ENCODE results near the gene ANO4. TPM values are rescaled to one million over a fixed set of nuclear protein-coding genes. Genes with fewer than 3 reads are reported as not detected.

The ANO4 gene
- total RNA-seq, 2 donors from 2014 or later, result 3.4 to 4.0 TPM

DNA sequence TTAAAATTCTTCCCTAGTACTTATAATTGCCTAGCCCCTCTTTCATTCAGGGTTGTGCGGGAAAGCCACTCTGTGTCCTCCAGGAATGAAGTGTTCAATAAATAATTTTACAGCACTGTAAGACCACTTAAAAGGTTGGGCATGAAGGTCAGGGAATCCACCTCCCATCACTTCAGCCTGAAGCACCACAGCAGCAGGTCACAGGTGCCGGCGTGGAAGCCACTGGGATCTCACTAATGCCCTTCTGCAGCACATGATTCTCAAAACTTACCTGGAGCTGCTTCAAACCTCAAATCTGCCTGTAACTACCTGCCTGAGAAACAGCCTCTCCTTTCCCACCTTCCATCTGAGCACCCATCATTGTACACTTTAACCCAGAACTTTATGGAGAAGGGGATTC, 159.5 kb downstream of the ANO4 start:
- no peaks in the 10 kb centered on the region for H3K9me3 Mint-ChIP-seq
- peaks cover 5% of the 10 kb centered on the region for H3K4me1 ChIP-seq (ENCODE audit: control insufficient read depth, insufficient read depth, low read length)
- TF ChIP-seq, protein P1, sequence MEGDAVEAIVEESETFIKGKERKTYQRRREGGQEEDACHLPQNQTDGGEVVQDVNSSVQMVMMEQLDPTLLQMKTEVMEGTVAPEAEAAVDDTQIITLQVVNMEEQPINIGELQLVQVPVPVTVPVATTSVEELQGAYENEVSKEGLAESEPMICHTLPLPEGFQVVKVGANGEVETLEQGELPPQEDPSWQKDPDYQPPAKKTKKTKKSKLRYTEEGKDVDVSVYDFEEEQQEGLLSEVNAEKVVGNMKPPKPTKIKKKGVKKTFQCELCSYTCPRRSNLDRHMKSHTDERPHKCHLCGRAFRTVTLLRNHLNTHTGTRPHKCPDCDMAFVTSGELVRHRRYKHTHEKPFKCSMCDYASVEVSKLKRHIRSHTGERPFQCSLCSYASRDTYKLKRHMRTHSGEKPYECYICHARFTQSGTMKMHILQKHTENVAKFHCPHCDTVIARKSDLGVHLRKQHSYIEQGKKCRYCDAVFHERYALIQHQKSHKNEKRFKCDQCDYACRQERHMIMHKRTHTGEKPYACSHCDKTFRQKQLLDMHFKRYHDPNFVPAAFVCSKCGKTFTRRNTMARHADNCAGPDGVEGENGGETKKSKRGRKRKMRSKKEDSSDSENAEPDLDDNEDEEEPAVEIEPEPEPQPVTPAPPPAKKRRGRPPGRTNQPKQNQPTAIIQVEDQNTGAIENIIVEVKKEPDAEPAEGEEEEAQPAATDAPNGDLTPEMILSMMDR (conservative IDR thresholded peaks at IDR 0.05), result no peak
- peaks cover 39% of the 10 kb centered on the region for H3K4me1 Mint-ChIP-seq
- no peaks in the 10 kb centered on the region for H3K36me3 Mint-ChIP-seq (ENCODE audit: low read depth)
- H3K4me3 Mint-ChIP-seq, result no peak overlapping the region
- peak overlapping the region; percentile 47 for H3K27ac ChIP-seq (ENCODE audit: low read depth, low read length)
- peaks cover 10% of the 10 kb centered on the region for H3K27me3 ChIP-seq (ENCODE audit: control insufficient read depth, insufficient read depth, low read length, poor library complexity, severe bottlenecking)
- no peak overlapping the region for H3K9ac ChIP-seq (ENCODE audit: extremely low read depth, low read length, poor library complexity, severe bottlenecking)
- H3K27ac Mint-ChIP-seq, result peak overlapping the region; percentile 36
- H3K9me3 ChIP-seq (ENCODE audit: control insufficient read depth, low read length), result no peaks in the 10 kb centered on the region
- H3K4me3 ChIP-seq (ENCODE audit: low read length), result no peak overlapping the region
- 94 to 100% methylated on average over 1 to 3 of the region's 3 CpGs for WGBS, 2 experiments (ENCODE audit: insufficient coverage in 1 of 2, insufficient read length in 1 of 2)
- peaks cover 13% of the 10 kb centered on the region for H3K27me3 Mint-ChIP-seq (ENCODE audit: insufficient read depth)
- peak; percentile 58 for DNase-seq
- H3K36me3 ChIP-seq (ENCODE audit: control insufficient read depth, insufficient read depth, low read length), result no peaks in the 10 kb centered on the region

DNA sequence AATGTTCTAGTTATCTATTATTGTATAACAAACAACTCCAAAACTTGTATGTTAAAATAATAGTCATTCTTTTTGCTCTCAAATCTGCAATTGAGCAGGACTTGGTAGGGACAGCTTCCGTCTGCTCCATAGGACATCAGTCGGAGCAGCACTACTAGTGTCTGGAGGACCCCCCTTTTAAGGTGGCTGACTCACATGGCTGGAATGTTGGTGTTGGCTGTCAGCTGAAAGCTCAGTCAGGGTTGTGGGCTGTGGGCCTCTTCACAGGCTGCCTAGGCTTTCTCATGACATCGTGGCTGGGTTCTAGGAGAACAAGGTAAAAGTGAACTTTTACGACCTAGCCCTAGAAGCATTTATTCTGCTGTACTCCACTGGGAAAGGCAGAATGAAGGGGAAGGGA, 160.6 kb downstream of the ANO4 start:
- Mint-ChIP-seq H3K36me3 (ENCODE audit: low read depth) (no peaks in the 10 kb centered on the region), H3K4me3 (no peak overlapping the region), H3K27me3 (ENCODE audit: insufficient read depth) (peaks cover 10% of the 10 kb centered on the region), H3K27ac (peak overlapping the region; percentile 53), H3K9me3 (no peaks in the 10 kb centered on the region), H3K4me1 (peaks cover 37% of the 10 kb centered on the region)
- no peak overlapping the region for H3K4me3 ChIP-seq (ENCODE audit: low read length)
- peaks cover 6% of the 10 kb centered on the region for H3K27me3 ChIP-seq (ENCODE audit: control insufficient read depth, insufficient read depth, low read length, poor library complexity, severe bottlenecking)
- no peaks in the 10 kb centered on the region for H3K9me3 ChIP-seq (ENCODE audit: control insufficient read depth, low read length)
- no peak overlapping the region for H3K27ac ChIP-seq (ENCODE audit: low read depth, low read length)
- H3K4me1 ChIP-seq (ENCODE audit: control insufficient read depth, insufficient read depth, low read length), result peaks cover 5% of the 10 kb centered on the region
- TF ChIP-seq, protein P1 (conservative IDR thresholded peaks at IDR 0.05), result no peak
- H3K36me3 ChIP-seq (ENCODE audit: control insufficient read depth, insufficient read depth, low read length), result no peaks in the 10 kb centered on the region
- DNase-seq, result peak; percentile 91
- 69 to 71% methylated on average over 3 to 4 of the region's 4 CpGs for WGBS, 2 experiments (ENCODE audit: insufficient coverage in 1 of 2, insufficient read length in 1 of 2)
- H3K9ac ChIP-seq (ENCODE audit: extremely low read depth, low read length, poor library complexity, severe bottlenecking), result no peak overlapping the region

DNA sequence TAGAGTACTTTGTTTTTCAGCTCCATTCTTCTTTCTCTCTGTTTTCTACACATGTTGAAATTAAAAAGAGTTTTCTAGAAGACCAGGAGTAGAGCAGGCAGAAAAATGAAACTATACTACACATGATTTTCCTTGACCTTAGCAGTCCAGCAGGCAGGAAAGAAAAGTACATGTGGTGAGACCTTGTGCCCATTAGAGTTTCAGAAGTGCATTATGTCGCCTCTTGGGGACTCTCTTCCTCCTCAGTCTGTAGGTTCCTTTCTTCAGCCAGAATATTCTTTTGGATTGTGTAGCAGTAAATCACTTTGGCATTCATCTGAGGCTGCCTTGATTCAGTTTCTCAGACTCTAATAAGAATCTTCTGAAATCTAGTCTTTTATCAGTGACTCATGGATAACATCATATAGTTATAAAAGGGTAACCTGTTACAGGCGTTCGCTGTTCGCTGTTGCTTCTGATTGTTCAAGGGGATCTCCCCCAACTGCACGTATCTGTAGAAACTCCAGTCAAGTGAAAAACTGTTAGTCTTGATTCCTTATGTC, 161.8 kb downstream of the ANO4 start:
- no peak overlapping the region for H3K4me3 Mint-ChIP-seq
- H3K4me1 ChIP-seq (ENCODE audit: control insufficient read depth, insufficient read depth, low read length), result peaks cover 5% of the 10 kb centered on the region
- H3K27ac ChIP-seq (ENCODE audit: low read depth, low read length), result no peak overlapping the region
- H3K4me1 Mint-ChIP-seq, result peaks cover 36% of the 10 kb centered on the region
- peaks cover 6% of the 10 kb centered on the region for H3K27me3 Mint-ChIP-seq (ENCODE audit: insufficient read depth)
- no peaks in the 10 kb centered on the region for H3K36me3 ChIP-seq (ENCODE audit: control insufficient read depth, insufficient read depth, low read length)
- H3K9me3 Mint-ChIP-seq, result no peaks in the 10 kb centered on the region
- DNase-seq, result no peak
- H3K27me3 ChIP-seq (ENCODE audit: control insufficient read depth, insufficient read depth, low read length, poor library complexity, severe bottlenecking), result no peaks in the 10 kb centered on the region
- no peak overlapping the region for H3K9ac ChIP-seq (ENCODE audit: extremely low read depth, low read length, poor library complexity, severe bottlenecking)
- TF ChIP-seq, protein P1 (conservative IDR thresholded peaks at IDR 0.05), result no peak
- no peaks in the 10 kb centered on the region for H3K36me3 Mint-ChIP-seq (ENCODE audit: low read depth)
- H3K4me3 ChIP-seq (ENCODE audit: low read length), result no peak overlapping the region
- H3K27ac Mint-ChIP-seq, result no peak overlapping the region
- 93 to 95% methylated on average over 5 of the region's 5 CpGs for WGBS, 2 experiments (ENCODE audit: insufficient coverage in 1 of 2, insufficient read length in 1 of 2)
- H3K9me3 ChIP-seq (ENCODE audit: control insufficient read depth, low read length), result no peaks in the 10 kb centered on the region

All from endodermal cell (in vitro differentiated cells).